22Rv1 (cell line): ENCODE measurements around the gene UBE2S.

Experiments used
- H3K27ac ChIP-seq: fragments of 450-650 bp; 2 replicates; pipeline ENCODE4 v1.5.1; 2017
- CTCF ChIP-seq: fragments of 450-650 bp; IDR thresholded peaks from 2 replicates; pipeline ENCODE4 v1.5.1; 2017; ENCODE audit warnings: mild to moderate bottlenecking
- ZFX ChIP-seq: fragments of 450-650 bp; IDR thresholded peaks from 2 replicates; pipeline ENCODE4 v1.6.1; 2017; ENCODE audit warnings: antibody characterized with exemption, borderline replicate concordance

UBE2S gene

GRCh38 chr19:55373993-55374757 lies 33.4 kb downstream of the UBE2S start:
- H3K27ac ChIP-seq: 0 out of 2 replicates have a peak overlapping the region, but pooled peaks have one; percentile 20
- TF ChIP-seq ZFX: no peak
- TF ChIP-seq CTCF: no peak

GRCh38 chr19:55373306-55373992 lies 34.1 kb downstream of the UBE2S start:
- H3K27ac ChIP-seq: 0 out of 2 replicates have a peak overlapping the region, but pooled peaks have one; percentile 20
- TF ChIP-seq ZFX (no peak), CTCF (no peak)

GRCh38 chr19:55372316-55373081 lies 35.1 kb downstream of the UBE2S start:
- H3K27ac ChIP-seq: no peak overlapping the region
- no peak for TF ChIP-seq ZFX
- TF ChIP-seq CTCF: no peak

GRCh38 chr19:55370305-55370988 lies 37.1 kb downstream of the UBE2S start, which contains the start of gene IL11:
Gene IL11, minus strand, starts transcription at chr19:55370463. Its CDS starts 153 bp downstream, at chr19:55370310.
- H3K27ac ChIP-seq: 0 out of 2 replicates have a peak within 1 kb of the TSS, but pooled peaks have one; percentile 4
- no peak for TF ChIP-seq CTCF
- no peak for TF ChIP-seq ZFX

GRCh38 chr19:55369653-55370304 lies 37.8 kb downstream of the UBE2S start:
- no peak for TF ChIP-seq ZFX
- no peak for TF ChIP-seq CTCF
- no peak overlapping the region for H3K27ac ChIP-seq
